ENCODE data around the gene MOSMO.

The MOSMO gene

DNA sequence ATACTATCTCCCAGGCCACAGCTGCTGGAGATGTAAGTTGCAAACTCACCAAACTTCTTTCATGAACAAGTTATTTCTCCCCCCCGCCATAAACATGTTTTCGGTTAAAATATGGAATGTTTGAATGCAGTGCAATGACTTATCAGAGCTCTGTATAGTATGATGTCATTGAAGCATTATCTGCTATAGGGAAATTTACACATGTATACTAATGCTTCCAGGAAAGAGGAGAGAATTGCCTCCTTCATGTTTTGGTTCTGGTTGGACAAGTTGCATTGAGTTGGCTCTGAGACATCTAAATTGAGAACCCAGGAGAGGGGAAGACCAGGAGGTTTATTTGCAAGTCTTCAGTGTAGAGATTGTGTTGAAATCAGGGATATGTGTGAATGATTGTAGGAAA lies 34.0 kb upstream of the MOSMO start:
- no peak overlapping the region for H3K4me3 ChIP-seq (ENCODE audit: control insufficient read depth, low read depth, low read length)
- no peak for DNase-seq (ENCODE audit: low read depth)
- no peak for TF ChIP-seq CTCF (IDR thresholded peaks at IDR 0.05; ENCODE audit: control insufficient read depth, insufficient read depth, low read depth, low read length, missing control alignments)

GRCh38 chr16:21980032-21980431 lies 27.9 kb upstream of the MOSMO start:
- no peak for DNase-seq (ENCODE audit: low read depth)
- no peak overlapping the region for H3K4me3 ChIP-seq (ENCODE audit: control insufficient read depth, low read depth, low read length)
- TF ChIP-seq CTCF (IDR thresholded peaks at IDR 0.05; ENCODE audit: control insufficient read depth, insufficient read depth, low read depth, low read length, missing control alignments): no peak

DNA sequence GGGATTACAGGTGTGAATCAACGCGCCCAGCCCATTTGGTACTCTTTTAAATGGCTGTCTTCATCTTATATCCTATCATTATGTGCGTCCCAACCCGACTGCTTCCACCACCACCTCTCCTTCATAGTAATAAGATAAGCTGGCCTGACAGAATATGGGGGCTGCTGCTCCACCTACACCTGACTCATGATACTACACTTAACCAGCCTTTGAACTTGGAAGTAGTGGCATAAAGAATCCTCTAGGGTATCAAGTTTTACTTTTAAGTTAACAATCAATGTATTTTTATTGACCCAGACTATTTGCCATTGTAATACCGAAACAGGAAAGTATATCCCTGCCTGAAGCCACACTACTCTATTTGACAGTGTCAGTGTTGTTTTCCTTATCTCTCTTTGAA lies 25.8 kb upstream of the MOSMO start:
- no peak for DNase-seq (ENCODE audit: low read depth)
- TF ChIP-seq CTCF (IDR thresholded peaks at IDR 0.05; ENCODE audit: control insufficient read depth, insufficient read depth, low read depth, low read length, missing control alignments): no peak
- H3K4me3 ChIP-seq (ENCODE audit: control insufficient read depth, low read depth, low read length): no peak overlapping the region

DNA sequence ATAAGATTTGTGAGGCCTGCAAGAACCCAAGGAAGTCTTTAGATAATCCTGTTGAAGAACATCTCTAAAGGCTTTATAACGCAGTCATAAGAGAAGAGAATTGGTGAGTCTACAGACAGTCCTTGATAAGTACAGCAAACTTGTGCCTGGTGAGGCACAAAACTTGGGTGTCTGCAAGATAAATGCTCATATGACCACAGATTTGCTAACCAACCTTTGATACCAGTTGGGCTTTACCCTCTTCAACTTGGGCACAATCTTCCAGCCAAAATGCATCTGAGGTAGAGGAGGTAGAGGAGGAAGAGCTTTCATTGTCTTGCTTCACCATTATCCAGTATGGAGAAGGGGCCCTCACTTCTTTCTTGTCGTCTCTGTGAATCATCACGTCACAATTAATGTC lies 23.8 kb upstream of the MOSMO start:
- no peak overlapping the region for H3K4me3 ChIP-seq (ENCODE audit: control insufficient read depth, low read depth, low read length)
- no peak for TF ChIP-seq CTCF (IDR thresholded peaks at IDR 0.05; ENCODE audit: control insufficient read depth, insufficient read depth, low read depth, low read length, missing control alignments)
- DNase-seq (ENCODE audit: low read depth): no peak

DNA sequence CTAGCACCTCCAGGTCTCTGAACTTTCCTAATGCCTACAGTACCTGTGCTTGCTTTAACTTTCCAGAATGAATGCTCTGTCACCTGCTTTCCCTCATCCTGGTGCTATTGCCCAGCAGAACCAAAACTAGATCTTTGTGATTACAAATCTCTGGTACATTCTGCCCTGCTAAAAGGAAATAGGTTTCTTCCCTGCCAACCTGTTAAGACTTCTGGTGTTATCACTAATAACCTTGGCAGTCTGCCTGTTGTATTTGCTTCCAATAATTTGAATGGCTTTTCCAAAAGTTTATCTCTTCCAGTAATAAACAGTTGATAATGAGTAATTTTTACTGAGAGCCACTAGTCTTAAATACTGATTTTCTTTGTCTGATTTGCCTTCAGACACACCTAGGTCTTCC lies 22.4 kb upstream of the MOSMO start:
- no peak for DNase-seq (ENCODE audit: low read depth)
- no peak overlapping the region for H3K4me3 ChIP-seq (ENCODE audit: control insufficient read depth, low read depth, low read length)
- TF ChIP-seq CTCF (IDR thresholded peaks at IDR 0.05; ENCODE audit: control insufficient read depth, insufficient read depth, low read depth, low read length, missing control alignments): no peak

- no peak for DNase-seq (ENCODE audit: low read depth)
- no peak for TF ChIP-seq CTCF (IDR thresholded peaks at IDR 0.05; ENCODE audit: control insufficient read depth, insufficient read depth, low read depth, low read length, missing control alignments)
- H3K4me3 ChIP-seq (ENCODE audit: control insufficient read depth, low read depth, low read length): no peak overlapping the region
Measured at GRCh38 chr16:21986692-21987246, 21.1 kb upstream of the MOSMO start.

GRCh38 chr16:21987498-21987897 lies 20.4 kb upstream of the MOSMO start:
- no peak overlapping the region for H3K4me3 ChIP-seq (ENCODE audit: control insufficient read depth, low read depth, low read length)
- DNase-seq (ENCODE audit: low read depth): no peak
- TF ChIP-seq CTCF (IDR thresholded peaks at IDR 0.05; ENCODE audit: control insufficient read depth, insufficient read depth, low read depth, low read length, missing control alignments): no peak
